ENCODE measurements around the gene LGALS7.

LGALS7 gene

GRCh38 chr19:38742296-38742695 is 31.0 kb downstream of the LGALS7 start:
- Mint-ChIP-seq H3K9me3 (ENCODE audit: low read depth) (no peaks in the 10 kb centered on the region), H3K27ac (no peak overlapping the region), H3K36me3 (no peaks in the 10 kb centered on the region), H3K4me1 (ENCODE audit: low read depth) (peaks cover 14% of the 10 kb centered on the region), H3K27me3 (no peaks in the 10 kb centered on the region), H3K4me3 (no peak overlapping the region)

GRCh38 chr19:38741670-38742069 is 31.6 kb downstream of the LGALS7 start:
- Mint-ChIP-seq H3K27me3 (no peaks in the 10 kb centered on the region), H3K36me3 (no peaks in the 10 kb centered on the region), H3K27ac (no peak overlapping the region), H3K4me1 (ENCODE audit: low read depth) (peaks cover 14% of the 10 kb centered on the region), H3K9me3 (ENCODE audit: low read depth) (no peaks in the 10 kb centered on the region), H3K4me3 (no peak overlapping the region)

GRCh38 chr19:38740932-38741331 is 32.4 kb downstream of the LGALS7 start:
- H3K27me3 Mint-ChIP-seq: no peaks in the 10 kb centered on the region
- no peaks in the 10 kb centered on the region for H3K36me3 Mint-ChIP-seq
- H3K27ac Mint-ChIP-seq: no peak overlapping the region
- no peak overlapping the region for H3K4me3 Mint-ChIP-seq
- H3K4me1 Mint-ChIP-seq (ENCODE audit: low read depth): peaks cover 16% of the 10 kb centered on the region
- no peaks in the 10 kb centered on the region for H3K9me3 Mint-ChIP-seq (ENCODE audit: low read depth)

GRCh38 chr19:38740257-38740592 is 33.1 kb downstream of the LGALS7 start:
- Mint-ChIP-seq H3K27ac (no peak overlapping the region), H3K9me3 (ENCODE audit: low read depth) (no peaks in the 10 kb centered on the region), H3K36me3 (no peaks in the 10 kb centered on the region), H3K4me1 (ENCODE audit: low read depth) (peaks cover 16% of the 10 kb centered on the region), H3K4me3 (no peak overlapping the region), H3K27me3 (no peaks in the 10 kb centered on the region)

GRCh38 chr19:38739440-38740256 is 33.7 kb downstream of the LGALS7 start:
- Mint-ChIP-seq H3K36me3 (no peaks in the 10 kb centered on the region), H3K27ac (no peak overlapping the region), H3K9me3 (ENCODE audit: low read depth) (no peaks in the 10 kb centered on the region), H3K4me1 (ENCODE audit: low read depth) (peaks cover 21% of the 10 kb centered on the region), H3K27me3 (no peaks in the 10 kb centered on the region), H3K4me3 (no peak overlapping the region)

- Mint-ChIP-seq H3K27me3 (no peaks in the 10 kb centered on the region), H3K27ac (peak overlapping the region; percentile 55)
These were observed 35.2 kb downstream of the LGALS7 start for GRCh38 chr19:38737921-38738737.

GRCh38 chr19:38737281-38737865 is 35.9 kb downstream of the LGALS7 start:
- no peaks in the 10 kb centered on the region for H3K36me3 Mint-ChIP-seq
- no peaks in the 10 kb centered on the region for H3K9me3 Mint-ChIP-seq (ENCODE audit: low read depth)
- peaks cover 27% of the 10 kb centered on the region for H3K4me1 Mint-ChIP-seq (ENCODE audit: low read depth)
- H3K27me3 Mint-ChIP-seq: no peaks in the 10 kb centered on the region
- H3K27ac Mint-ChIP-seq: no peak overlapping the region
- peak overlapping the region; percentile 81 for H3K4me3 Mint-ChIP-seq

More at GRCh38 chr19:38737921-38738737, 35.2 kb downstream of the LGALS7 start:
- Mint-ChIP-seq H3K4me3 (peak overlapping the region; percentile 81), H3K4me1 (ENCODE audit: low read depth) (peaks cover 27% of the 10 kb centered on the region), H3K9me3 (ENCODE audit: low read depth) (no peaks in the 10 kb centered on the region), H3K36me3 (no peaks in the 10 kb centered on the region)

GRCh38 chr19:38736413-38737280 is 36.7 kb downstream of the LGALS7 start:
- H3K4me3 Mint-ChIP-seq: peak overlapping the region; percentile 54
- peaks cover 27% of the 10 kb centered on the region for H3K4me1 Mint-ChIP-seq (ENCODE audit: low read depth)
- no peak overlapping the region for H3K27ac Mint-ChIP-seq
- no peaks in the 10 kb centered on the region for H3K27me3 Mint-ChIP-seq
- H3K36me3 Mint-ChIP-seq: no peaks in the 10 kb centered on the region
- H3K9me3 Mint-ChIP-seq (ENCODE audit: low read depth): no peaks in the 10 kb centered on the region

- H3K27ac Mint-ChIP-seq: no peak overlapping the region
- peaks cover 27% of the 10 kb centered on the region for H3K4me1 Mint-ChIP-seq (ENCODE audit: low read depth)
These were observed 37.3 kb downstream of the LGALS7 start for GRCh38 chr19:38736036-38736412.

GRCh38 chr19:38735257-38735686 is 38.0 kb downstream of the LGALS7 start:
- H3K4me3 Mint-ChIP-seq: peak overlapping the region; percentile 74
- H3K27me3 Mint-ChIP-seq: no peaks in the 10 kb centered on the region
- no peaks in the 10 kb centered on the region for H3K36me3 Mint-ChIP-seq
- peaks cover 27% of the 10 kb centered on the region for H3K4me1 Mint-ChIP-seq (ENCODE audit: low read depth)
- H3K27ac Mint-ChIP-seq: peak overlapping the region; percentile 73
- H3K9me3 Mint-ChIP-seq (ENCODE audit: low read depth): no peaks in the 10 kb centered on the region

More at GRCh38 chr19:38736036-38736412, 37.3 kb downstream of the LGALS7 start:
- H3K36me3 Mint-ChIP-seq: no peaks in the 10 kb centered on the region
- H3K9me3 Mint-ChIP-seq (ENCODE audit: low read depth): no peaks in the 10 kb centered on the region
- no peak overlapping the region for H3K4me3 Mint-ChIP-seq
- no peaks in the 10 kb centered on the region for H3K27me3 Mint-ChIP-seq

GRCh38 chr19:38734426-38735256 is 38.7 kb downstream of the LGALS7 start:
- H3K27ac Mint-ChIP-seq: no peak overlapping the region
- H3K27me3 Mint-ChIP-seq: no peaks in the 10 kb centered on the region
- H3K9me3 Mint-ChIP-seq (ENCODE audit: low read depth): no peaks in the 10 kb centered on the region
- H3K4me1 Mint-ChIP-seq (ENCODE audit: low read depth): peaks cover 27% of the 10 kb centered on the region
- peak overlapping the region; percentile 74 for H3K4me3 Mint-ChIP-seq
- no peaks in the 10 kb centered on the region for H3K36me3 Mint-ChIP-seq

GRCh38 chr19:38734176-38734425 is 39.2 kb downstream of the LGALS7 start:
- Mint-ChIP-seq H3K4me1 (ENCODE audit: low read depth) (peaks cover 26% of the 10 kb centered on the region), H3K4me3 (no peak overlapping the region), H3K36me3 (no peaks in the 10 kb centered on the region), H3K9me3 (ENCODE audit: low read depth) (no peaks in the 10 kb centered on the region), H3K27ac (no peak overlapping the region), H3K27me3 (no peaks in the 10 kb centered on the region)

GRCh38 chr19:38733493-38734175 is 39.7 kb downstream of the LGALS7 start:
- no peaks in the 10 kb centered on the region for H3K9me3 Mint-ChIP-seq (ENCODE audit: low read depth)
- H3K27me3 Mint-ChIP-seq: no peaks in the 10 kb centered on the region
- H3K27ac Mint-ChIP-seq: no peak overlapping the region
- H3K36me3 Mint-ChIP-seq: no peaks in the 10 kb centered on the region
- no peak overlapping the region for H3K4me3 Mint-ChIP-seq
- peaks cover 26% of the 10 kb centered on the region for H3K4me1 Mint-ChIP-seq (ENCODE audit: low read depth)

GRCh38 chr19:38733241-38733492 is 40.1 kb downstream of the LGALS7 start:
- H3K27ac Mint-ChIP-seq: no peak overlapping the region
- peaks cover 24% of the 10 kb centered on the region for H3K4me1 Mint-ChIP-seq (ENCODE audit: low read depth)
- H3K9me3 Mint-ChIP-seq (ENCODE audit: low read depth): no peaks in the 10 kb centered on the region
- H3K4me3 Mint-ChIP-seq: no peak overlapping the region
- no peaks in the 10 kb centered on the region for H3K36me3 Mint-ChIP-seq
- H3K27me3 Mint-ChIP-seq: no peaks in the 10 kb centered on the region

Data from activated naive CD8-positive, alpha-beta T cell (primary cell).